A673 (cell line): ENCODE measurements around the gene LRP6. TPM values are rescaled to one million over a fixed set of nuclear protein-coding genes. Genes with fewer than 3 reads are reported as not detected.

Experiments used
- BruUV-seq: library from RNA; stranded (reverse); fragments of 400-500 nt; replicated peaks from 2 replicates; lab custom pipeline; 2021; lab: Mats Ljungman, UMichigan
- CTCF ChIA-PET: fragments of 300-600 bp; sonication (Branson Sonifier 250); formaldehyde crosslinking; loops from one replicate; lab custom pipeline; 2022; ENCODE audit warnings: antibody characterized with exemption; lab: Charles Lee
- POLR2A ChIA-PET: fragments of 300-600 bp; sonication (Branson Sonifier 250); formaldehyde crosslinking; loops from one replicate; lab custom pipeline; 2022; ENCODE audit warnings: antibody characterized with exemption; ENCODE audit not compliant: low non-redundant PET; lab: Charles Lee
- DNase-seq: peaks from one replicate; pipeline ENCODE4 v3.0.0-alpha.2; 2015; ENCODE audit warnings: low spot score
- H3K27ac ChIP-seq: fragments of 200-600 bp; sonication (generic); 2 replicates; pipeline ENCODE4 v1.5.1; 2016; ENCODE audit warnings: mixed run types, low read depth, mild to moderate bottlenecking, mixed read lengths, antibody characterized with exemption, low read length; ENCODE audit not compliant: poor library complexity, severe bottlenecking
- H3K27me3 ChIP-seq: fragments of 200-600 bp; sonication (generic); replicated peaks from 2 replicates; pipeline ENCODE4 v1.6.1; 2017; ENCODE audit warnings: mixed run types, low read depth, mild to moderate bottlenecking, mixed read lengths, antibody characterized with exemption, low read length; ENCODE audit not compliant: insufficient read depth, poor library complexity
- H3K36me3 ChIP-seq: fragments of 200-600 bp; sonication (generic); 2 replicates; pipeline ENCODE4 v1.6.1; 2016; ENCODE audit warnings: mixed run types, mild to moderate bottlenecking, mixed read lengths, antibody characterized with exemption, low read length; ENCODE audit not compliant: insufficient read depth, poor library complexity, severe bottlenecking
- H3K4me1 ChIP-seq: fragments of 200-600 bp; sonication (generic); 2 replicates; pipeline ENCODE4 v1.6.1; 2017; ENCODE audit warnings: mixed run types, mild to moderate bottlenecking, mixed read lengths, antibody characterized with exemption, low read length; ENCODE audit not compliant: insufficient read depth, poor library complexity, severe bottlenecking
- H3K4me3 ChIP-seq: fragments of 200-600 bp; sonication (generic); 2 replicates; pipeline ENCODE4 v1.5.1; 2016; ENCODE audit warnings: low read depth, mixed run types, mild to moderate bottlenecking, mixed read lengths, low read length; ENCODE audit not compliant: poor library complexity, severe bottlenecking
- H3K9me3 ChIP-seq: fragments of 200-600 bp; sonication (generic); 2 replicates; pipeline ENCODE4 v1.6.1; 2016; ENCODE audit warnings: mixed run types, low read depth, mild to moderate bottlenecking, mixed read lengths, antibody characterized with exemption, low read length; ENCODE audit not compliant: poor library complexity, severe bottlenecking
- CTCF ChIP-seq: fragments of 300-800, 200-600 bp; sonication (generic); conservative IDR thresholded peaks from 2 replicates; pipeline ENCODE4 v1.5.1; 2017; ENCODE audit warnings: low read depth, mild to moderate bottlenecking, antibody characterized with exemption, low read length, moderate library complexity, mixed read lengths
- EZH2 ChIP-seq: fragments of 200-600 bp; sonication (generic); IDR thresholded peaks from 2 replicates; pipeline ENCODE4 v1.6.1; 2017; ENCODE audit warnings: borderline replicate concordance, low read depth, mild to moderate bottlenecking, mixed read lengths, antibody characterized with exemption, low read length; ENCODE audit not compliant: poor library complexity, severe bottlenecking
- intact Hi-C: fragments of 100-400 bp; cut with micrococcal nuclease; formaldehyde crosslinking; loops from one replicate; pipeline ENCODE4 v1.10.0; 2022; ENCODE audit not compliant: unreplicated experiment
- total RNA-seq: library from RNA; stranded (reverse); gene quantifications from 2 replicates; pipeline ENCODE4 v1.2.3, GENCODE V29; 2021

The LRP6 gene
- total RNA-seq, 1 experiment from 2014 or later, result 97.4 TPM

- Histone ChIP-seq H3K36me3 (peaks cover 69% of the 10 kb centered on the region), H3K4me3 (no peak overlapping the region), H3K4me1 (peaks cover 26% of the 10 kb centered on the region), H3K27ac (peak overlapping the region; percentile 49), H3K27me3 (no peaks in the 10 kb centered on the region), H3K9me3 (no peaks in the 10 kb centered on the region)
- TF ChIP-seq CTCF (no peak), EZH2 (no peak)
- ChIA-PET CTCF (no interaction called here), POLR2A (no interaction called here)
- peak; percentile 68 for DNase-seq
- no TSS peak for BruUV-seq
- intact Hi-C loops, result no loop called here
These were observed 138.2 kb downstream of the LRP6 start for GRCh38 chr12:12128670-12129069.

- Histone ChIP-seq H3K4me1 (peaks cover 23% of the 10 kb centered on the region), H3K27me3 (no peaks in the 10 kb centered on the region), H3K4me3 (no peak overlapping the region), H3K27ac (no peak overlapping the region), H3K36me3 (peaks cover 78% of the 10 kb centered on the region), H3K9me3 (no peaks in the 10 kb centered on the region)
- CTCF ChIA-PET, result interaction anchor here (0.9 kb wide), 1 partner anchor 249 kb away, joined by 3 read pairs; no protein-coding TSS in a partner anchor
- no peak for TF ChIP-seq EZH2
- no peak for TF ChIP-seq CTCF
- POLR2A ChIA-PET, result interaction anchor here (0.7 kb wide), 1 partner anchor 103 kb away, joined by 3 read pairs; no protein-coding TSS in a partner anchor
- intact Hi-C loops, result no loop called here
- no TSS peak for BruUV-seq
- no peak for DNase-seq
These were observed 139.5 kb downstream of the LRP6 start for GRCh38 chr12:12127304-12127703.

- Histone ChIP-seq H3K9me3 (no peaks in the 10 kb centered on the region), H3K4me1 (peaks cover 23% of the 10 kb centered on the region), H3K27ac (no peak overlapping the region), H3K27me3 (no peaks in the 10 kb centered on the region), H3K4me3 (no peak overlapping the region), H3K36me3 (peaks cover 78% of the 10 kb centered on the region)
- intact Hi-C loops, result no loop called here
- DNase-seq, result no peak
- POLR2A ChIA-PET, result no interaction called here
- no TSS peak for BruUV-seq
- no peak for TF ChIP-seq CTCF
- no peak for TF ChIP-seq EZH2
- CTCF ChIA-PET, result no interaction called here
These were observed 140.3 kb downstream of the LRP6 start for GRCh38 chr12:12126551-12126950.
